Heart left ventricle (tissue), 16 donors: ENCODE measurements around the gene SUSD4. TPM values are rescaled to one million over a fixed set of nuclear protein-coding genes. Genes with fewer than 3 reads are reported as not detected.

Experiments used
- ATAC-seq, 4 donors: fragments of 200-7000 bp; cut with Tn5 transposase; one replicate each; pipeline ENCODE4 v1.9.1; 2020 to 2022; ENCODE audit warnings: moderate library complexity in 4 of 4, mild to moderate bottlenecking in 3 of 4, moderate number of reproducible peaks in 1 of 4
- DNase-seq, 5 donors: peaks; one replicate each; pipeline ENCODE4 v3.0.0-alpha.2; 2020
- H3K27ac ChIP-seq, 12 donors: fragments of 200-600 bp; sonication (generic) in 4 of 12; one replicate each; pipeline versions ENCODE4 v1.5.0 to v1.8.0; 2016 to 2022; ENCODE audit warnings: mild to moderate bottlenecking in 2 of 12
- H3K27me3 ChIP-seq, 9 donors: fragments of 200-600 bp; sonication (generic) in 2 of 9; one replicate each; pipeline versions ENCODE4 v1.5.1 to v1.8.0; 2016 to 2022; ENCODE audit warnings: mild to moderate bottlenecking in 3 of 9
- H3K36me3 ChIP-seq, 9 donors: fragments of 200-600 bp; sonication (generic) in 2 of 9; one replicate each; pipeline versions ENCODE4 v1.5.0 to v1.8.0; 2018 to 2022; ENCODE audit warnings: mild to moderate bottlenecking in 2 of 9
- H3K4me1 ChIP-seq, 12 donors: fragments of 200-600 bp; sonication (generic) in 4 of 12; one replicate each; pipeline versions ENCODE4 v1.5.0 to v1.8.0; 2016 to 2022; ENCODE audit warnings: mild to moderate bottlenecking in 3 of 12
- H3K4me3 ChIP-seq, 12 donors: fragments of 200-600 bp; sonication (generic) in 4 of 12; one replicate each; pipeline versions ENCODE4 v1.5.0 to v1.8.0; 2017 to 2022; ENCODE audit warnings: mild to moderate bottlenecking in 9 of 12, moderate library complexity in 4 of 12
- H3K9me3 ChIP-seq, 12 donors: fragments of 200-600 bp; sonication (generic) in 4 of 12; one replicate each; pipeline versions ENCODE4 v1.5.0 to v1.8.0; 2016 to 2022; ENCODE audit warnings: mild to moderate bottlenecking in 1 of 12
- CTCF ChIP-seq, 12 donors: fragments of 200-600 bp; sonication (generic) in 4 of 12; IDR thresholded peaks; one replicate each; pipeline versions ENCODE4 v1.5.0 to v1.8.0; 2018 to 2022; ENCODE audit warnings: antibody characterized with exemption in 12 of 12, mild to moderate bottlenecking in 5 of 12
- POLR2A ChIP-seq, 2 donors: fragments of 450-650 bp; IDR thresholded peaks; one replicate each; pipeline ENCODE4 v1.6.1; 2017; ENCODE audit warnings: antibody characterized with exemption in 2 of 2, mild to moderate bottlenecking in 2 of 2, moderate library complexity in 2 of 2
- WGBS, 4 donors: extraction: QIAGEN DNeasy Blood & Tissue Kit in 2 of 4; methylation state at CpG; one replicate each; pipeline versions ENCODE4 v1.1.5 to v1.1.7; 2013 to 2018; 5-methylcytosine and 5-hydroxymethylcytosine counted together
- intact Hi-C, 10 donors: fragments of 100-400 bp; cut with DNase I; formaldehyde crosslinking; loops; one replicate each; pipeline versions ENCODE4 v1.11.1 to v1.14.2; 2022
- polyA plus RNA-seq, 2 donors: library from polyadenylated mRNA; stranded (reverse); fragments of 200-250 nt; gene quantifications; one replicate each; pipeline ENCODE4 v1.2.3, GENCODE V29; 2013
- total RNA-seq, 9 donors: library from RNA; depleted of rRNA in 2 of 9; stranded (reverse); fragments of >200 nt in 2 of 9; fragmentation: NEBNext Ultra II Directional in 3 of 9; extraction: Animal tissue kit (Norgen Biotek cat#: 25700) in 3 of 9; gene quantifications; one replicate each; pipeline versions ENCODE4 v1.1.0 to v1.2.4, GENCODE V29; 2016 to 2023
- donor health status: ischemic (EF 13 %, LVEDD 7.1; RV severe dilation, severe dysfunction).
- donor health status: healthy with polysubstance abuse.
- donor health status: DM: no; HTN: yes; CAD: no.
- donor health status: DM: no; HTN: no; CAD: no.
- donor health status: ischemic (EF 25% LVEDD 6.9; RV normal size, moderate dysfunction).
- donor health status: ischemic (EF 25% LVEDD 5.7; RV mildly dilated, moderate dysfunction).
- donor health status: healthy.
- donor health status: DM: yes; HTN: yes; CAD: no.
- donor health status: ischemic (EF 35%, LVEDD 5.7; RV mildly dilated, moderate dysfunction).
- donor health status: nonischemic (EF 11% LVEDD 7.7; RV severe dilation, severe dysfunction).
- donor health status: DM: yes; HTN: yes; CAD: no.
- donor health status: PGD.
- donor health status: ischemic (EF 29% LVEDD 5.4; RV normal size, mild dysfunction).
- donor health status: nonischemic (EF 23%, LVEDD 6.1; RV moderate dilation, normal function).

The SUSD4 gene
- total and polyA plus RNA-seq, 11 donors, result 0.40 to 27.2 (median 2.4) TPM

GRCh38 chr1:223352944-223353343, 11.0 kb downstream of the SUSD4 start:
- intact Hi-C loops, result no loop called here
- peak in 2 of 4 donors; percentile 56 to 81 for ATAC-seq
- TF ChIP-seq CTCF (IDR thresholded peaks at IDR 0.05) (no peak), POLR2A (IDR thresholded peaks at IDR 0.05) (no peak)

GRCh38 chr1:223350361-223350908, 13.5 kb downstream of the SUSD4 start:
- Histone ChIP-seq H3K27ac (peak overlapping the region in 1 of 12 donors; percentile 8), H3K4me1 (peaks cover 0 to 6% (median 0%) of the 10 kb centered on the region in 12 donors), H3K9me3 (no peaks in the 10 kb centered on the region), H3K4me3 (no peak overlapping the region), H3K27me3 (peaks cover 0 to 21% (median 0%) of the 10 kb centered on the region in 9 donors), H3K36me3 (no peaks in the 10 kb centered on the region)
- 55 to 73% (median 60%) methylated on average over 5 of the region's 5 CpGs for WGBS, 4 donors
- DNase-seq, result no peak
- intact Hi-C loops, result no loop called here
- TF ChIP-seq CTCF (IDR thresholded peaks at IDR 0.05) (no peak), POLR2A (IDR thresholded peaks at IDR 0.05) (no peak)
- ATAC-seq, result peak in 2 of 4 donors; percentile 58 to 85

More at GRCh38 chr1:223352944-223353343, 11.0 kb downstream of the SUSD4 start:
- H3K4me3 ChIP-seq, result no peak overlapping the region
- DNase-seq, result no peak
- 45 to 64% (median 57%) methylated on average over 7 of the region's 7 CpGs for WGBS, 4 donors
- no peaks in the 10 kb centered on the region for H3K36me3 ChIP-seq
- H3K27ac ChIP-seq, result no peak overlapping the region
- H3K27me3 ChIP-seq, result peaks cover 0 to 21% (median 0%) of the 10 kb centered on the region in 9 donors
- no peaks in the 10 kb centered on the region for H3K9me3 ChIP-seq
- peaks cover 0 to 6% (median 0%) of the 10 kb centered on the region in 12 donors for H3K4me1 ChIP-seq

- Histone ChIP-seq H3K27me3 (peaks cover 0 to 21% (median 0%) of the 10 kb centered on the region in 9 donors), H3K36me3 (no peaks in the 10 kb centered on the region), H3K4me1 (peaks cover 0 to 16% (median 1%) of the 10 kb centered on the region in 12 donors), H3K9me3 (no peaks in the 10 kb centered on the region), H3K4me3 (no peak overlapping the region), H3K27ac (no peak overlapping the region)
- TF ChIP-seq POLR2A (IDR thresholded peaks at IDR 0.05) (no peak), CTCF (IDR thresholded peaks at IDR 0.05) (no peak)
- WGBS, 4 donors, result 93 to 97% (median 95%) methylated on average over 3 of the region's 3 CpGs
- no peak for DNase-seq
- intact Hi-C loops, result loop anchor here in 2 of 10 donors (5.0 to 10.0 kb wide), 2 partner anchors 73 to 204 kb away; partner anchors contain the start of gene TLR5 (in 1 of the 2)
- no peak for ATAC-seq
Measured at GRCh38 chr1:223349241-223349640, 14.7 kb downstream of the SUSD4 start.

GRCh38 chr1:223348439-223348838, 15.5 kb downstream of the SUSD4 start:
- WGBS, 4 donors, result 60 to 86% (median 72%) methylated on average over 2 of the region's 2 CpGs
- Histone ChIP-seq H3K27ac (no peak overlapping the region), H3K4me3 (no peak overlapping the region), H3K27me3 (peaks cover 0 to 16% (median 0%) of the 10 kb centered on the region in 9 donors), H3K4me1 (peaks cover 0 to 24% (median 7%) of the 10 kb centered on the region in 12 donors), H3K9me3 (no peaks in the 10 kb centered on the region), H3K36me3 (no peaks in the 10 kb centered on the region)
- intact Hi-C loops, result loop anchor here in 2 of 10 donors (5.0 to 10.0 kb wide), 2 partner anchors 74 to 204 kb away; partner anchors contain the start of gene TLR5 (in 1 of the 2)
- no peak for TF ChIP-seq POLR2A (IDR thresholded peaks at IDR 0.05)
- TF ChIP-seq CTCF (IDR thresholded peaks at IDR 0.05), result no peak
- no peak for DNase-seq
- ATAC-seq, result no peak
